RKO (cell line): ENCODE results near the gene KRTAP3-3.
"Not testable (repeated sequence)": the region's sequence is repeated elsewhere in the genome, so short reads cannot be mapped to it uniquely, and the experiment has no call there.

Source experiments
- DNase-seq: peaks from one replicate; pipeline ENCODE4 v3.0.0-alpha.2; 2016; ENCODE audit warnings: low spot score

Gene KRTAP3-3

DNA sequence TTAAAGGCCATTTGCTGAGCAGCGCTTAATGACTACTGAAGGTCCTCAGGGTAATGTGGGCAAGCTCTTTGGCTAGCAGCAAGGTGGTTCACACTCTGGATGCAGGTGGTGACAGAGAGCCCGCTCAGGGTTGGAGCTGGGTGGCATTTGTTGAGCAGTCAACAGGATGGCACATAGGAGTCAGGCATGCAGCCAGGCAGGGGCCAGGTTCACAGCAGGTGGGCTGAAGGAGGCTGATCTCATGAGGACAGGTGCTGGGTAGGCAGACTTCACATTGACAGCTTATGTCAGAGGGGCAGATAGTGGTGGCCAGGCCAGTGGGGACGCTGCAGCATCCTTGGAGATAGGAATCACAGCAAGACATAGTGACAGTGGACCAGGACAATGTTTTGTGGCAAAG, 10.4 kb upstream of the KRTAP3-3 start:
- DNase-seq = no peak

DNA sequence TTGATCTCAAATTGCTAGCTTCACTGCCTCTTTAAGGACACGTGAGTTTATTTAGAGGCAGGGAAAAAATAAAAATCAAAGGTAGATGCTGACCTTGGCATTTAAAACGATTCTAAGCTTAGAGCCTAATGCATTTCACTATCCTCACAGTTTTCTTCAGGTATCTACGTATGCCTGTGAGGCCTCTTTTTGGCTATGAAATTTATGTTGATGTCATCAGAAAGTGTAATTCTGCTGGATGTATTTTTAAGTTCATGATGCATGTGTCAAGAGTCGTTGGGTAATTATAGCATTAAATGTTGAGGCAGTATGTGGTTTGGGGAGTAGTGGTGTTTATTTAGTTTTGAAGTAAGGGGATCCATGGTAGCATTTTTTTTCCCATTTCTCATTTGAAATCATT, 10.0 kb upstream of the KRTAP3-3 start:
- DNase-seq = no peak

DNA sequence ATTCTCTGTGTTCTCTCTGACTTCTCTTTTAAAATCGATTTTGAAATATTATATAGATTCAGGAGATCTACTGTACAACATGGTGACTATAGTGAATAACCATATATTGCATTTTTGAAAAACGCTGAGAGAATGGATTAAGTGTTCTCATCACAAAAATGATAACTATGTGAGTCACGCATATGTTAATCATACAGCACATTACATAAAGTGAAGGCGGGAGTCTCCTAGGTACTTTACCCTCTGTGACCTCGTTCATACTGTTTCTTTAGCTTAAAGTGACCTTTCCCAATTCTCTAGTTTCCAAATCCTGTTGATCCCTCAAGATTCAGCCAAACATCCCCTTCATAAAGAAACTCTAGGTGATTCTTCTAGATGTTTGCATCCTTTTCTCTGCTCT, 8.8 kb upstream of the KRTAP3-3 start:
- DNase-seq = peak; percentile 58

DNA sequence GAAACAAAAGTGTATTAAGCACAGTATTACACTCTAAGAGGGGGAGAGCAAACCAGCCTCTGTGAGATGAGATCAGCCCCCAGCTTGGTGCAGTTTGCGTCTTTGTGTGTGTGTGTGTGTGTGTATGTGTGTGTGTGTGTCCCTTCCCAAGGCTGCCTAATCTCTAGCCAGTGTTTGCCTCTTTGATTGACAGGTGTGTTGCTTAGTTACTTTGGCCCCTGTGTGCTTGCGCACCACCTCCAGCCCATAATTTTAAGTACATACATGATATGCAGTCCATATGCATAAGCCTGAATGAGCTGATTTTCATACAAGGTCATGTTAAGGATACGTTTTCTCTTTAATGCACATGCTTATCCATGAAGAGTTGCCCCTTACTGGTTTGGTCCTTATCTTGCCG, 7.8 kb upstream of the KRTAP3-3 start:
- no peak for DNase-seq

DNA sequence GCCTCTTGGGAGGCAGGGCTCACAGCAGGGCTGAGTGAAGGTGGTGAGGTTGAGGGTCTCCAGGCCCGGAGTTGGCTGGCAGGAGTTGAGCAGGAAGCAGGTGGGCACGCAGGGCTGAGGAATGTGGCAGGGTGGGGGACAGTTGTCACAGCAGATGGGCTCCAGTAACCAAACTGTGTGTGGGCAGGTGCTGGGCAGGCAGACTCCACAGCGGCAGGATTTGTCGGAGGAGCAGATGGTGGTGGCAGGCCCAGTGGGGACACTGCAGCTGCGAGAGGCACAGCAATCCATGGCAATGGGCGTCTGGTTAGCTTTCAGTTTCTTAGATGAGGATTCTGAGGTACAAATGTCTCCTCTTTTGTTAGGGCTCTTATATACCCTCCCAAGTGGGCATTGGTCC, 5.6 kb upstream of the KRTAP3-3 start, which contains the start of gene KRTAP3-2:
Gene KRTAP3-2 (minus strand): TSS at position 344 of the 400 bp plus-strand sequence. CDS start 53 bp downstream, at position 291.
- not testable (repeated sequence) for DNase-seq

DNA sequence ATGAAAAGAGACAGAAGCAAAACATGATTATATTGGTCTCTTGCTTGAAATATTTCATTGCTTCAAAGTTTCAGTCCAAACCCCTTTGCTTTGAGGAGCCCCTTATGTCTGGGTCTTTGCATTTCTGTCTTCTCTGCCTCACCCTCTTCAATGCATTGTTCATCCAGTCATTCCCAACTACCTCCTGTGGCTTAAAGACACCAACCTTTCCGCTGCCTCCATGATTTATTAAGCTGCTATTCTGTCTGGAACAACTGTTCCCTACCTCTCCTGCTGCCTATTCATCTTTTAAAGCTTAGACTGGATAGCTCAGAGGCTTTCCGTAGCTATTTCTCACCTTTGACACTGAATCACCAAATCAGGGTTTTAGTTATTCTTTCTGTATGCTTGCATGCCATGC, 3.4 kb upstream of the KRTAP3-3 start:
- no peak for DNase-seq

DNA sequence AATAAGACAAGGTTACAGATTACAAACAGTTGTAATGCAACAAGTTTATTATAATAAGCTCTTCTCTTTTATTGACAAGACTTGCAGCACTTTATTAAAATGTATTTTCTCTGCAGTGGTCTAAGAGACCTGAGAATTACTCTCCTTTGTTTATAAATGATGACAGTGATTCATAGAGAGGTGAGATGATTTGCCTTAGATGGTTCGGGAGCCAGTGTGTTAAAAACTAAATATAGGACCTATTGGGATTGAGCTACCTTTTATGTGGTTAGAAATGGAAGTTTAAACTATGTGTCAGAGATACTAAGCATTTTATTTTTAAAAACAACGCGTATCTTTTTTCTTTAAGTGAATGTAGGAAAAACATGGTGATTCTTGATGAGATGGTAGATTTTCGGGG, 2.9 kb upstream of the KRTAP3-3 start:
- no peak for DNase-seq

DNA sequence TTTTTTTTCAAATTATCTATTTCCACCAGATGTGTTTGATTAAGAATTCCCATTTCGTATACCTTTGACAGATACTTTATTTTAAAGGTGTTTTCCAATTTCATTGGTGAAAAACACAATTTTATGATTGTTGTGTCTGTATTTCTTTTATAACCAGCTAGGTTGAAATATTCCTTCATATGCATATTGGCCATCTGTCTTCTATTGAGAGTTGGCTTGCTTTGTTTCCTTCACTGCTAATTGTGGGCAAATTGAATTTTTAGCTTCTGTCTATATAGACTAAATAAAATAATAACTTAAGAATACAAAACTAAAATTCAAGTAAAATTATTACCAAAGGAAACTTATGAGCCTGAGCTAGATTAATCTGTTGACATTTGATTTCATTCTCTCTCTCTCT, 1.2 kb upstream of the KRTAP3-3 start:
- no peak for DNase-seq

DNA sequence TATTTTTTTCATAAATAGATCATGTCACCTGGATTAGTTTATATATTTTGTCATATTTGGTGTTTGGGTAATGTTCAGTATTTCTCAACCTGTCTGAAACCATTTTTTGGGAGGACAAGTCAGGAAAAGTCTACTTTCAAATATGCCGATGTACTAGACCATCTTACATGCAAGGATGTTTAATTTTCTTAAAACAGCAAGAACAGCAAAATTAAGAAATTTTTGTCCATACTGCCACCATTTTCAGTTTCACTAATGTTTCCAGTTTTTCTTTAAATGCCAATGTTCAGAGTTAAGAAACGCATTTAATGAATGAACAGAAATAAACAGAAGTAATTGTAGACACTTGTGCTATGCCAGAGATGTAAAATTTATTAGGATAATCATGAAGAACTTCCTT, 880 bp downstream of the KRTAP3-3 start:
- no peak for DNase-seq

DNA sequence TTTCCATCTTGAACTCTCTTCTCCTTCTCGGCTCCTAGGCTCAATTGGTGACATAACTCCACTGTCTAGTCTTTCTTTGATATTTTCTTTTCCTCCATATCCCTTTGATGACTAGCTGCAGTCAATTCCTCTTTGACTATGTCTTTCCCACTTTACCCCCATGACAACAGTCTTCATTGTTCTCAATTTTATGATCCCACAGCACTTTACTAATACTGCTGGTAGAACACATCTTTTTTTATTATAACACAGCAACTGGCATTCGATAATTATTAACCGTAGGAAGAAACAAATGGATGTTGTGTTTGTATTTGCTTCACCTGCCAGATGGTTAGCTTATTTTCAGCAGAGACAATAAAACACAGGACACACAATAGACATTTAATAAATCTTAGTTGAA, 1.3 kb downstream of the KRTAP3-3 start:
- no peak for DNase-seq

DNA sequence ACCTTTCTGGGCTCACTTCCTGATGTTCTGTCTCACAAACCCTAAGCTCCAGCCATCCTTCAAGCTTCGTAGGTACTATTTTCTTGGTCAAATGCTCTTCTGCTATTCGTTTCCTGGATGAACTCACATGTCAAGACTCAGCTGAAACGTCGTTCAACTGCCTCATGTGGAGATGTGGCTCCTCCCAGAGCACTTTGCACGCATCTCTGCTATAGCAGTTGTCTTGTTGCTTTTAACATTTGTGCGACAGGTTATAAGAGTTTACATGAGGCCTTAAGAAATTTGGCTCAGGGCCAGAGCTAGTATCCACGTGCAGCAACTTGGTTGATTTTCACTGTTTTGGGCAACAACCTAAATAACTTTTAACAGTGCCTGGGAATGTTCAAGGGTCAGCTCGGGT, 7.0 kb downstream of the KRTAP3-3 start:
- DNase-seq = no peak

DNA sequence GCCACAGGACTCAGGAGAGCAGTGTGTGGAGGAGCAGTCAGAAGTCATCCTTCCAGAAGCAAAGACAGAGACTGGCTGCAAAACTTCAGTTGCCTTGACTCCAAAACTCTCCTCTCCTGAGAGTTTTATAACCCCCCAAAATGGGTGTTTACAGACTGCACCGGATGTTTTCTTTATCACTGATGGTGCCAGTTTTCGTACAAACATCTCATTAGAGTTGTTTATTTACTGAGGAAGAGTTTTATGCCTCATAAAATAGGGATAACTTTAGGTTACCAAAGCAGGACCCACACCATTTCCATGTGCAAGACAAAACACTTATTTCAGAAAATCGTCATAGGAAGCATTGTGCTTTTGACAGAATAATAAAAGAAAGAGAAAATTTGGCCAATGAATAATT, 9.7 kb downstream of the KRTAP3-3 start, which contains the start of gene KRT40:
Gene KRT40 (minus strand): TSS at position 101 of the 400 bp plus-strand sequence. CDS start 53 bp downstream, at position 48.
- no peak for DNase-seq

DNA sequence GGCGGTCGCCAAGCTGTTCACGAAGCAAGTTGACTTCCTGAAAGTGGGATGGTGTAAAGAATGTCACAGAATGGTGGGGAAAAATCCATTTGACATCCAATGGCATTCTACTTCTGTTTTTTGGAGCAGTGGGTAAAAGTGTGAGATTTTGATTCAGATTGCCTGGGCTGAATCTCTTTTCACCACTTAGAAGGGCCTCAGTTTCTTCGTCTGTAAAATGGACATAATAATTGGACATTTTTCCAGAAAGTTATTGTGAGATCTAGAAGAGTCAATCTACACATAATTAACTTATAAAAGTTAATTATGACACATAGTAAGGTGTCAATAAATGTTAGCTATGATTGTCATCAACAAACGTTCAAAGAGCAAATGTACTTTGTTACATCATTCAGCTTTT, 12.8 kb downstream of the KRTAP3-3 start:
- DNase-seq = no peak

DNA sequence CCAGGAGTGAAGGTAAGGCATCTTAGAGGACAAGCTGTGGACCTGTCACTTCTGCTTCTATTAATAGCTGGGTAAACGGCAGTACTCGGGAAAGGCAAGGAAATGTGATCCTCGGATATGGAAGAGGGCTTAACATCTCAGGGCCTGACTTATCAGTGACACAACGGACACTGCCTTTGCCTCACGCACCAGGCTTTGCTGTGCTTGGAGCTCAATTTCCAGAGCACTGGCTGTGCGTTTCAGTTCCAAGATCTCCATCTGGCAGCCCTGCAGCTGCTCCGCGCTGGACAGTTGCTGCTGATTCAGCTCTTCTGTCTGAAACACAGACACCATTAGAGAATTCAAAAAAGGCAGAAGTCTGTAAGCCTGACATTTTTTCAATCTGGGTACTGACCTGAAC, 13.4 kb downstream of the KRTAP3-3 start:
- DNase-seq = no peak

DNA sequence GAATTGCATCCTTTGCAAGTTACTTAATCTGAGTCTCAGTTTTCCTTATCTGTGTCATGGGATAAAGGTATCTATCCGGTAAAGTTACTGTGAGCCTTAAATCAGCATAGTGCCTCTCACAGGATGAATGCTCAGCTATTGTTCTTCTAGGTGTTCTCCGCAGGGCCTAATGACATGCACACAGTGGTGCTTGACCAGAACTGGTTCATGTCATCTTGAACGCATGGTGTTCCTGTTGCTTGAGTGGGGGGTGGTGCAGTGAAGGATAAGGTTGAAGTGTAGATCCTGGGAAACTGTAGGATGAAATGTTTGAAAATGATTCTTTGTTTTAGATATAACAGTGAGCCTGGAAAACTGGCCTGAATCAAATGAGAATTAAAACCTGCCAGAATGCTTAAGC, 13.8 kb downstream of the KRTAP3-3 start:
- DNase-seq = no peak

DNA sequence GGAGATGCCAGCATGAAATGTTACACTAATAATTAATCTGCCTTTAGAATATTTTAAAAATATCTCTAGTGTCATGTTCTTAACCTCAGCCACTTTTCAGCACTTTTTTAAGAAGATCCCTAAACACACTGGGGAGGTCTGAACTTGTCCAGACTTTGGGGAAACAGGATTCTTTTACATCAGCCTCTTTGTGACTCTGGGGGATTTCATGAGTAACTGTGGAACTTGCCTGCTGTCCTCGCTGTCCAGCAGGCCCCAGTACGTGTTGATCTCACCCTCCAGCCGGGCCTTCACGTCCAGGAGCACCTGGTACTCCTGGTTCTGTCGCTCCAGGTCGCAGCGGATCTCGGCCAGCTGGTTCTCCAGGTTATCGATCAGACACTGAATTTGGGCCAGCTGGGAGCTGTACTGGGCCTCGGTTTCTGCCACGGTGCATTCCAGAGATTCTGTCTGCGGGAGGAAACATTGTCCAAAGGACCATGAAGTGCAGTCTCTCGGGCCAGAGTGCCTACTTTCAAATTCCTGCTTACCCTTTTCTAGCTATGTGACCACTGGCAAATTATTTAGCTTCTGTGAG, 15.3 kb downstream of the KRTAP3-3 start:
- DNase-seq = no peak

DNA sequence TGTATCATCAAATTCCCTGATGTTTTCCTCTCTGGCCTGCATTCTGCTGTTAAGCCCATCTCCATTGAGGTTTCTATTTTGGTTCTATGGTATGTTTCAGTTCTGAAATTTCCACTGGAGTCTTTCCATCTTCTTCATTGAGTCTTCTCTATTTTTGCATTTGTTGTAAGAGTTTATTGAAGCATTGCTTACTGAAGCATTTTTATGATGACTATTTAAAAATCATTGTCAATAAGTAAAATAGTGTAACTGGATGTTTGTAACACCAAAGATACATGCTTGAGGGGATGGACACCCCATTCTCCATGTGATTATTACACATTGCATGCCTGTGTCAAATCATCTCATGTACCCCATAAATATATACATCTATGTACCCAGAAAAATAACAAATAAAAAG, 18.4 kb downstream of the KRTAP3-3 start:
- DNase-seq = no peak

DNA sequence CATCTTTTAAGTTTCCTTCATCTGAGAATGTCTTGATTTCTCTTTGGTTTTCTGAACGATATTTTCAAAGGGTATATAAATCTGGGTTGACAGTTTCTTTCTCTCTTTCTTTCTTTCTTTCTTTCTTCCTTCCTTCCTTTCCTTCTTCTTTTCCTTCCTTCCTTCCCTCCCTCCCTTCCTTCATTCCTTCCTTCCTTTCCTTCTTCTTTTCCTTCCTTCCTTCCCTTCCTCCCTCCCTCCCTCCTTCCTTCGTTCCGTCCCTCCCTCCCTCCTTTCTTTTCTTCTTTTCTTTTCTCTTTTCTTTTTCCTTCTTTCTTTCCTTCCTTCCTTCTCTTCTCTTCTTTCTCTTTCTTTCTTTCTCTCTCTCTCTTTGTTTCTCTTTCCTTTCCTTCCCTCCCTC, 19.6 kb downstream of the KRTAP3-3 start:
- DNase-seq = no peak

DNA sequence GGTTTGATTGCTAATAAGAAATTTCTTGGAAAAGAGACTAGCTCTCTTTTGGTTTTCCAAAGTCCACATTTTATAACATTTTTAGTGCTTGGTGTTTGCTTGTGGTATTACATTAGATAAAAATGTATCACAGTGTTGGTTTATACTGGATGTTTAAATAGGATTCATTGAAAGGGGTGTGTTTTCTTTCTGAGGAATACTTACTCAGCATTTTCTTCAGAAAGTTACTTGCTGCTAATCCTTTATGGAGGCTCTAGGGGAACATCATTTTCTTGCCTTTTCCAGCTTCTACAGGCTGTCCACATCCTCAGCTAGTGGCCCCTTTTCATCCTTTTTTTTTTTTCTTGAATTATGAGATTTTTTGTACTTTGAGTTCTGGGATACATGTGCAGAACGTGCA, 26.4 kb downstream of the KRTAP3-3 start:
- DNase-seq = no peak

DNA sequence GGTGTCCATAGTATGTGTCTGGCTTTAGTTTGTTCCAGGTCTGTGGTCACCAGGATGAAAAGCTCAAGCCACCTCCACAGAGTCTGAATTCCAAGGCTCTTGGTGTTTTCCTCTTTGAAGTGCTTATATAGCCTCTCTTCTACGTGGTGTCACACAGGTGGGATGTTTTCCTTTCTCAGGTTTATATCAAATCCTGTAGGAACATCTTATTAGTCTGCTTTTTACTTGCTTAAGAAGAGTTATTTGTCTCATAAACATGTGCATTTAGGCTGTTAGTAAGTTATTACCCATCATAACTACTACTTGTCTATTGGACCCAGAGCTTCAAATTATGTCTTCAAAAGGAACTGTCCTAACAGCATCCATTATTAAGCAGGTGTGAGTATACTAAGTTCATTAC, 27.1 kb downstream of the KRTAP3-3 start, which contains the start of gene KRT39:
Gene KRT39 (minus strand): TSS at position 101 of the 400 bp plus-strand sequence. CDS start 92 bp downstream, at position 9.
- DNase-seq = no peak

DNA sequence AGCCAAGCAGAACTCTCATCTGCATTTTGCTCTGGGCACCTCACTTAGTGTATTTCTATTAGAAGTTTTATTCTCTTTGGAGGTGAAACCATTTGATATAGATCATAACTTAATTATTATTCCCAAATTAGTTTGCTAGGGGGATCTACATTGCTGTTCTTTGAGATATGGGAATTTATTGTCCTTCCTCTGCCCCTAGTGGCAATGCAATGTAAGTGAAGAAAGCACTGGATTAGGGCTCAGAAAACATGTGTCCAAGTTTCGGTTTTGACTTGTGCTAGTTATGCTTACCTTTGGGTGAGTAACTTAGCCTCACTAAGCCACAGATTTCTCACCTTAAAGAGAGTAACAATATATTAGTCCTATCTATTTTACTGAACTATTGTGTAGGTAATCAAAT, 30.1 kb downstream of the KRTAP3-3 start:
- DNase-seq = peak; percentile 53

DNA sequence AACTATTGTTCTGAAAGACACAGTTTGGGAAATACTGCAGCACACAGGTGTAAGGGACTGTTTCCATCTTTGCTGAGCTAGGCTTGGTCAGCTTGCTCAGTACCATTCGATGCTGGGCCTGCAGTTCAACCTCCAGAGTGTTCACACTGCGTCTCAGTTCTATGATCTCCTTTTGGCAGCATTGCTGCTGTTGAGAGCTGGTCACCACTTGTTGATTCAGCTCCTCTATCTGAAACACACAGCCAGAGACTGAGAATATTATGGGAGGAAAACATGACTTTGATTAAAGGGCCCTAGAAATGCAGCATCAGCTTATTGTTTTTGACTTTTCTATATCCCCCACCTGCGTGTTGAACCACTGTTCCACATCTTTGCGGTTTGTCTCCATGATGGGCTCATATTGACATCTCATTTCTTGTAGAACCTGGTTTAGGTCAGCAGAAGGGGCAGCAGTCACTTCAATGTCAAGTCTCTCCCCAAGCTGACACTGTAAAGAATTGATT, 31.9 kb downstream of the KRTAP3-3 start:
- DNase-seq = no peak

DNA sequence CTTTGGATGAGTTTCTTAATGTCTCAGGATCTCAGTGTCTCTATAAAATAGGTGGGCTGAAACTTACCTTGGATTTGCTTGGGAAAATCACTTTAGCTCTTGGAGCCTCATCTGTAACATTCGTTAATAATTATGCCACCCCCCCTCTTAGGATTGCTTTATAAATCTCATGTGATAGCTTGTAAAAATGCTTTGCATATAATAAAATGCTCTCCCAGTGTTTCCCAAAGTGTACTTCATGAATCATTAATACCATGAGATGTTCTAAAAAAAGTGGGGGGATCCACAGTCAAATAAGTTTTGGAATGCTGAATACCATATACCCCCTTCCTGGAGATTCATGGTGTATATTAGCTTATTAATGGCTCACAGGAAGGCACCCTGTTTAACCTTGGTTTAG, 32.4 kb downstream of the KRTAP3-3 start:
- no peak for DNase-seq

DNA sequence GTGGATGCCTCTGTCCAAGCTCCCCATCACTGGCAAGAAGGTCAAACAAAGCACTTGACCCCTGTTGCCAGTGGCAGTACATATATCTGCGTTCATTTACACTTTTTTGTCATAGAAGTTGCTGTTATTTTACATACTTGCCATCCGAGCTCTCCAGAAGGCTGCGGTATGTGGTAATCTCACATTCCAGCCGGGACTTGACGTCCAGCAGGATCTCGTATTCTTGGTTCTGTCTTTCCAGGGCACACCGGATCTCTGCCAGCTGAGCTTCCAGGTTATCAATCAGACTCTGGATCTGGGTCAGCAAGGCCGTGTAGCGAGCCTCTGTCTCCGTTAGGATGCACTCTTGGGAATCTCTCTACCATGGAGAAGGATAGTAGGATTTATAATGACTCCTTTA, 33.8 kb downstream of the KRTAP3-3 start:
- DNase-seq = no peak
